Liver (tissue), 9 donors: ENCODE results near the gene GABPB1. TPM values are rescaled to one million over a fixed set of nuclear protein-coding genes. Genes with fewer than 3 reads are reported as not detected.

Experiments used
- DNase-seq: peaks from one replicate; pipeline ENCODE4 v3.0.0-alpha.2; 2017; ENCODE audit warnings: low spot score
- H3K27ac ChIP-seq, 2 donors: one replicate each; pipeline ENCODE4 v1.7.0; 2013; ENCODE audit warnings: inconsistent platforms in 2 of 2, low read length in 2 of 2, control low read depth in 1 of 2, low read depth in 1 of 2, mild to moderate bottlenecking in 1 of 2
- H3K27me3 ChIP-seq, 4 donors: one replicate each; pipeline versions ENCODE4 v1.6.1 to v1.7.0; 2013; ENCODE audit warnings: low read length in 3 of 4, inconsistent platforms in 1 of 4, mild to moderate bottlenecking in 1 of 4, moderate library complexity in 1 of 4; ENCODE audit not compliant: control insufficient read depth in 4 of 4, insufficient read depth in 4 of 4
- H3K36me3 ChIP-seq, 4 donors: one replicate each; pipeline versions ENCODE4 v1.6.1 to v1.7.0; 2013; ENCODE audit warnings: low read length in 3 of 4, mild to moderate bottlenecking in 3 of 4, low read depth in 1 of 4, moderate library complexity in 1 of 4; ENCODE audit not compliant: control insufficient read depth in 4 of 4, insufficient read depth in 3 of 4
- H3K4me1 ChIP-seq, 4 donors: one replicate each; pipeline versions ENCODE4 v1.6.1 to v1.7.0; 2013; ENCODE audit warnings: low read length in 3 of 4, mild to moderate bottlenecking in 3 of 4, moderate library complexity in 1 of 4; ENCODE audit not compliant: control insufficient read depth in 4 of 4, insufficient read depth in 4 of 4
- H3K4me3 ChIP-seq, 3 donors: one replicate each; pipeline versions ENCODE4 v1.6.1 to v1.7.0; 2013; ENCODE audit warnings: low read length in 3 of 3, control low read depth in 1 of 3, low read depth in 1 of 3, mild to moderate bottlenecking in 1 of 3
- H3K9ac ChIP-seq, 2 donors: one replicate each; pipeline ENCODE4 v1.7.0; 2013; ENCODE audit warnings: low read length in 2 of 2, mild to moderate bottlenecking in 2 of 2, moderate library complexity in 2 of 2, control low read depth in 1 of 2, low read depth in 1 of 2
- H3K9me3 ChIP-seq, 4 donors: one replicate each; pipeline versions ENCODE4 v1.6.1 to v1.7.0; 2013; ENCODE audit warnings: low read length in 3 of 4; ENCODE audit not compliant: control insufficient read depth in 4 of 4
- CTCF ChIP-seq: fragments of 150-350 bp; IDR thresholded peaks from 2 replicates; pipeline ENCODE4 v1.5.1; 2017; ENCODE audit warnings: improper control_type of control experiment, low read depth, low read length; ENCODE audit not compliant: missing input control
- EGR1 ChIP-seq, 2 donors: IDR thresholded peaks; 2 replicates each; pipeline ENCODE4 v1.6.1; 2016 to 2018; ENCODE audit warnings: antibody characterized with exemption in 2 of 2, low read depth in 2 of 2
- FOXA1 ChIP-seq: IDR thresholded peaks from 2 replicates; pipeline ENCODE4 v1.6.1; 2016; ENCODE audit warnings: antibody characterized with exemption
- FOXA2 ChIP-seq: IDR thresholded peaks from 2 replicates; pipeline ENCODE4 v1.6.1; 2016; ENCODE audit warnings: antibody characterized with exemption
- GABPA ChIP-seq, 2 donors: IDR thresholded peaks in 1 of 2; conservative IDR thresholded peaks in 1 of 2; 2 replicates each; pipeline ENCODE4 v1.6.1; 2016; ENCODE audit warnings: antibody characterized with exemption in 2 of 2, mild to moderate bottlenecking in 1 of 2, moderate library complexity in 1 of 2
- HNF4A ChIP-seq, 2 donors: conservative IDR thresholded peaks; 2 replicates each; pipeline ENCODE4 v1.6.1; 2016; ENCODE audit warnings: antibody characterized with exemption in 2 of 2, mild to moderate bottlenecking in 2 of 2
- HNF4G ChIP-seq: IDR thresholded peaks from 2 replicates; pipeline ENCODE4 v1.6.1; 2016; ENCODE audit warnings: antibody characterized with exemption
- JUND ChIP-seq, 2 donors: IDR thresholded peaks; 2 replicates each; pipeline ENCODE4 v1.6.1; 2016; ENCODE audit warnings: antibody characterized with exemption in 2 of 2
- MAX ChIP-seq: IDR thresholded peaks from 2 replicates; pipeline ENCODE4 v1.6.1; 2016; ENCODE audit warnings: antibody characterized with exemption
- NR2F2 ChIP-seq: IDR thresholded peaks from 2 replicates; pipeline ENCODE4 v1.6.1; 2016; ENCODE audit warnings: antibody characterized with exemption
- RAD21 ChIP-seq, 2 donors: IDR thresholded peaks; 2 replicates each; pipeline ENCODE4 v1.6.1; 2016; ENCODE audit warnings: antibody characterized with exemption in 2 of 2, mild to moderate bottlenecking in 2 of 2
- RXRA ChIP-seq, 2 donors: IDR thresholded peaks; 2 replicates each; pipeline ENCODE4 v1.6.1; 2017 to 2018; ENCODE audit warnings: antibody characterized with exemption in 2 of 2, mild to moderate bottlenecking in 1 of 2
- SP1 ChIP-seq: IDR thresholded peaks from 2 replicates; pipeline ENCODE4 v1.6.1; 2018; ENCODE audit warnings: antibody characterized with exemption, mild to moderate bottlenecking
- TAF1 ChIP-seq: conservative IDR thresholded peaks from 2 replicates; pipeline ENCODE4 v1.6.1; 2016; ENCODE audit warnings: antibody characterized with exemption, mild to moderate bottlenecking
- YY1 ChIP-seq: IDR thresholded peaks from 2 replicates; pipeline ENCODE4 v1.6.1; 2016; ENCODE audit warnings: antibody characterized with exemption, mild to moderate bottlenecking
- ZBTB33 ChIP-seq: IDR thresholded peaks from 2 replicates; pipeline ENCODE4 v1.6.1; 2016; ENCODE audit warnings: antibody characterized with exemption
- WGBS: extraction: QIAGEN DNeasy Blood & Tissue Kit; methylation state at CpG from one replicate; pipeline ENCODE4 v1.1.7; 2013; 5-methylcytosine and 5-hydroxymethylcytosine counted together
- polyA plus RNA-seq, 2 donors: library from polyadenylated mRNA; stranded (reverse) in 1 of 2; unstranded in 1 of 2; fragments of 200-250 nt in 1 of 2; fragments of >200 nt in 1 of 2; fragmentation: Nextera tagmentation in 1 of 2; extraction: Ambion mirVana in 1 of 2; gene quantifications; one replicate each; pipeline versions ENCODE4 v1.2.1 to v1.2.3, GENCODE V29; 2013 to 2015
- total RNA-seq, 2 donors: library from RNA; depleted of rRNA; stranded (reverse); fragments of >200 nt; gene quantifications; one replicate each; pipeline ENCODE4 v1.2.3, GENCODE V29; 2014
- TF ChIP-seq, protein P1 (sequence below): IDR thresholded peaks from 2 replicates; pipeline ENCODE4 v1.6.1; 2016; ENCODE audit warnings: antibody characterized with exemption, mild to moderate bottlenecking
- TF ChIP-seq, protein P2 (sequence below): IDR thresholded peaks from 2 replicates; pipeline ENCODE4 v1.6.1; 2016; ENCODE audit warnings: antibody characterized with exemption
- donor health status: healthy.
- donor health status: healthy.
- donor health status: healthy.
- donor health status: healthy.
- donor health status: healthy.

The GABPB1 gene
- total and polyA plus RNA-seq, 4 donors, result 4.4 to 23.6 (median 9.8) TPM

GRCh38 chr15:50236433-50236832 lies 118.6 kb downstream of the GABPB1 start:
- peaks cover 21 to 64% (median 52%) of the 10 kb centered on the region in 4 donors for H3K4me1 ChIP-seq
- no peak overlapping the region for H3K9ac ChIP-seq
- H3K36me3 ChIP-seq, result peaks cover 0 to 19% (median 11%) of the 10 kb centered on the region in 4 donors
- DNase-seq, result peak; percentile 12
- TF ChIP-seq, protein P1, sequence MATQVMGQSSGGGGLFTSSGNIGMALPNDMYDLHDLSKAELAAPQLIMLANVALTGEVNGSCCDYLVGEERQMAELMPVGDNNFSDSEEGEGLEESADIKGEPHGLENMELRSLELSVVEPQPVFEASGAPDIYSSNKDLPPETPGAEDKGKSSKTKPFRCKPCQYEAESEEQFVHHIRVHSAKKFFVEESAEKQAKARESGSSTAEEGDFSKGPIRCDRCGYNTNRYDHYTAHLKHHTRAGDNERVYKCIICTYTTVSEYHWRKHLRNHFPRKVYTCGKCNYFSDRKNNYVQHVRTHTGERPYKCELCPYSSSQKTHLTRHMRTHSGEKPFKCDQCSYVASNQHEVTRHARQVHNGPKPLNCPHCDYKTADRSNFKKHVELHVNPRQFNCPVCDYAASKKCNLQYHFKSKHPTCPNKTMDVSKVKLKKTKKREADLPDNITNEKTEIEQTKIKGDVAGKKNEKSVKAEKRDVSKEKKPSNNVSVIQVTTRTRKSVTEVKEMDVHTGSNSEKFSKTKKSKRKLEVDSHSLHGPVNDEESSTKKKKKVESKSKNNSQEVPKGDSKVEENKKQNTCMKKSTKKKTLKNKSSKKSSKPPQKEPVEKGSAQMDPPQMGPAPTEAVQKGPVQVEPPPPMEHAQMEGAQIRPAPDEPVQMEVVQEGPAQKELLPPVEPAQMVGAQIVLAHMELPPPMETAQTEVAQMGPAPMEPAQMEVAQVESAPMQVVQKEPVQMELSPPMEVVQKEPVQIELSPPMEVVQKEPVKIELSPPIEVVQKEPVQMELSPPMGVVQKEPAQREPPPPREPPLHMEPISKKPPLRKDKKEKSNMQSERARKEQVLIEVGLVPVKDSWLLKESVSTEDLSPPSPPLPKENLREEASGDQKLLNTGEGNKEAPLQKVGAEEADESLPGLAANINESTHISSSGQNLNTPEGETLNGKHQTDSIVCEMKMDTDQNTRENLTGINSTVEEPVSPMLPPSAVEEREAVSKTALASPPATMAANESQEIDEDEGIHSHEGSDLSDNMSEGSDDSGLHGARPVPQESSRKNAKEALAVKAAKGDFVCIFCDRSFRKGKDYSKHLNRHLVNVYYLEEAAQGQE, result no peak
- TF ChIP-seq, protein P2, sequence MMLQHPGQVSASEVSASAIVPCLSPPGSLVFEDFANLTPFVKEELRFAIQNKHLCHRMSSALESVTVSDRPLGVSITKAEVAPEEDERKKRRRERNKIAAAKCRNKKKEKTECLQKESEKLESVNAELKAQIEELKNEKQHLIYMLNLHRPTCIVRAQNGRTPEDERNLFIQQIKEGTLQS, result no peak
- TF ChIP-seq GABPA (IDR thresholded peaks at IDR 0.05 in 1 of 2, conservative IDR thresholded peaks at IDR 0.05 in 1 of 2) (no peak), HNF4A (conservative IDR thresholded peaks at IDR 0.05) (no peak), SP1 (no peak), HNF4G (no peak), RXRA (IDR thresholded peaks at IDR 0.05) (no peak), NR2F2 (no peak), YY1 (no peak), FOXA2 (no peak), CTCF (no peak), MAX (no peak), JUND (IDR thresholded peaks at IDR 0.05) (no peak), EGR1 (IDR thresholded peaks at IDR 0.05; ENCODE audit: low read depth in 2 of 2) (no peak), FOXA1 (no peak), TAF1 (no peak), RAD21 (IDR thresholded peaks at IDR 0.05) (no peak), ZBTB33 (no peak)
- WGBS, result 93% methylated on average over 9 of the region's 9 CpGs
- peak overlapping the region in 1 of 2 donors; percentile 53 for H3K27ac ChIP-seq
- no peaks in the 10 kb centered on the region for H3K27me3 ChIP-seq
- H3K9me3 ChIP-seq, result no peaks in the 10 kb centered on the region
- H3K4me3 ChIP-seq, result no peak overlapping the region
